GM21529 (cell line): ENCODE measurements around the gene GPRASP3.

Experiments
- ATAC-seq: cut with Tn5 transposase; IDR thresholded peaks from one replicate; pipeline ENCODE4 v1.9.1; 2021; ENCODE audit not compliant: unreplicated experiment

GPRASP3 gene

GRCh38 chrX:102745857-102746584 lies 25.5 kb downstream of the GPRASP3 start:
- peak; percentile 53 for ATAC-seq

GRCh38 chrX:102765217-102765616 lies 44.7 kb downstream of the GPRASP3 start:
- ATAC-seq = no peak

- no peak for ATAC-seq
These were observed 45.3 kb downstream of the GPRASP3 start for GRCh38 chrX:102765809-102766208.

- ATAC-seq = no peak
These were observed 46.7 kb downstream of the GPRASP3 start for GRCh38 chrX:102767287-102767686.

- peak; percentile 94 for ATAC-seq
These were observed 48.6 kb downstream of the GPRASP3 start for GRCh38 chrX:102768987-102769761.
